Measurements from ENCODE around the gene RILPL1. TPM values are rescaled to one million over a fixed set of nuclear protein-coding genes. Genes with fewer than 3 reads are reported as not detected.

The RILPL1 gene
- polyA plus RNA-seq, 1 experiment = 22.3 TPM

GRCh38 chr12:123491056-123491455, 42.5 kb downstream of the RILPL1 start:
- ChIA-PET CTCF (no interaction called here), POLR2A (no interaction called here)
- TF ChIP-seq CTCF (IDR thresholded peaks at IDR 0.05; ENCODE audit: insufficient read depth, low read depth, low read length) = no peak
- H3K4me3 ChIP-seq (ENCODE audit: low read depth, low read length) = no peak overlapping the region
- no peaks in the 10 kb centered on the region for H3K27me3 ChIP-seq (ENCODE audit: control insufficient read depth, insufficient read depth, low read length)
- 0 out of 2 replicates have a peak, but pooled peaks cover 2% of the 10 kb centered on the region for H3K36me3 ChIP-seq (ENCODE audit: control insufficient read depth, insufficient read depth, low read length)
- no peak for DNase-seq (ENCODE audit: low read depth)

GRCh38 chr12:123490089-123490488, 43.4 kb downstream of the RILPL1 start:
- Histone ChIP-seq H3K36me3 (ENCODE audit: control insufficient read depth, insufficient read depth, low read length) (0 out of 2 replicates have a peak, but pooled peaks cover 2% of the 10 kb centered on the region), H3K27me3 (ENCODE audit: control insufficient read depth, insufficient read depth, low read length) (no peaks in the 10 kb centered on the region), H3K4me3 (ENCODE audit: low read depth, low read length) (no peak overlapping the region)
- ChIA-PET CTCF (interaction anchor here (1.2 kb wide), 1 partner anchor 17 kb away, joined by 3 read pairs; no protein-coding TSS in a partner anchor), POLR2A (no interaction called here)
- no peak for TF ChIP-seq CTCF (IDR thresholded peaks at IDR 0.05; ENCODE audit: insufficient read depth, low read depth, low read length)
- no peak for DNase-seq (ENCODE audit: low read depth)

- no peak overlapping the region for H3K4me3 ChIP-seq (ENCODE audit: low read depth, low read length)
- no peak for DNase-seq (ENCODE audit: low read depth)
- ChIA-PET POLR2A (no interaction called here), CTCF (interaction anchor here (1.2 kb wide), 1 partner anchor 17 kb away, joined by 3 read pairs; no protein-coding TSS in a partner anchor)
- TF ChIP-seq CTCF (IDR thresholded peaks at IDR 0.05; ENCODE audit: insufficient read depth, low read depth, low read length) = no peak
- no peaks in the 10 kb centered on the region for H3K27me3 ChIP-seq (ENCODE audit: control insufficient read depth, insufficient read depth, low read length)
- H3K36me3 ChIP-seq (ENCODE audit: control insufficient read depth, insufficient read depth, low read length) = 0 out of 2 replicates have a peak, but pooled peaks cover 2% of the 10 kb centered on the region
These were observed 43.9 kb downstream of the RILPL1 start for GRCh38 chr12:123489580-123489979.

DNA sequence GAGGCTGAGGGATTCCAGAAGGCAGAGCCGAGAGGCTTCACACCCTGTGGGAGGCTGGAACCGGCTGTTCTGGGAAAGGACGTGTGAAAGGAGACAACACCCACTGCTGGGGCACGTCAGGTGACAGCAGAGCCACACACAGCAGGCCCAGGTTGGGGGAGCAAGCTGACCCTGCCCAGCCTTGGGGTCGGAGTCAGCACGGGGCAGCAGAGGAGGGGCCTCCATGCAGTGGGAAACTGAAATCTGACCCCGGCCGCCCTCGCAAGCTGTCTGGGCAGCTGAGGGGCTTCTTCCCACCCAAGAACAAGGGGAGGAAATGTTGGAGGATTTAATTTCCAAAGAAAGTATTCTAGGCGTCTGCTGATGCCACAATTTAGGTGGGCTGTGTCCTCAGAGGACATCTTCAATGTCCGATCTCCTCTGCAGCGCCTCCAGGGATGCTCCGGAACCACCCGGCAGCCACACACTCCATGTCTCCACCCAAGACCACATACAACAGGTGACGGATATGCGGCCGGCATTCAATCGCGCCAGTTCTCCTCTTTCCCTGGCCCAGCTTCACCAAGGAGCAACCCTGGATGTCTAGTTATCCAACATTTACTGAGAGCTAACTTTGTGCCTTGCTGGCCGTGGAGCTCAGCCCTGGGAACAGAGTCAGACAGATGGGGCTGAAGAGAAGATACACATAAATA, 44.8 kb downstream of the RILPL1 start:
- CTCF ChIA-PET = interaction anchor here (1.2 kb wide), 1 partner anchor 18 kb away, joined by 3 read pairs; no protein-coding TSS in a partner anchor

DNA sequence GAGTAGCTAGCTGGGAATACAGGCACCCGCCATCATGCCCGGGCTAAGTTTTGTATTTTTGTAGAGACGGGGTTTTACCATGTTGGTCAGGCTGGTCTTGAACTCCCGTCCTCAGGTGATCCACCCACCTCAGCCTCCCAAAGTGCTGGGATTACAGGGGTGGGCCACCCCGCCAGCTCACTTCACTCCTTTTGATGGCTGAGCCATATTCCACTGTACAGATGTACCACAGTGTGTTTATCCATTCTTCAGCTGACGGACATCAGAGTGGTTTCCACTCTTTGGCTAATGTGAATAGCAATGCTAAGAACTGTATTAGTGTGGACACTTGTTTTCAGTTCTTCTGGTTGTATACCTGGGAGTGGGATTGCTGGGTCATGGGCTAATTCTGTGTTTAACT, 46.1 kb downstream of the RILPL1 start:
- Histone ChIP-seq H3K27me3 (ENCODE audit: control insufficient read depth, insufficient read depth, low read length) (no peaks in the 10 kb centered on the region), H3K36me3 (ENCODE audit: control insufficient read depth, insufficient read depth, low read length) (0 out of 2 replicates have a peak, but pooled peaks cover 3% of the 10 kb centered on the region), H3K4me3 (ENCODE audit: low read depth, low read length) (no peak overlapping the region)
- ChIA-PET POLR2A (no interaction called here), CTCF (no interaction called here)
- TF ChIP-seq CTCF (IDR thresholded peaks at IDR 0.05; ENCODE audit: insufficient read depth, low read depth, low read length) = no peak
- DNase-seq (ENCODE audit: low read depth) = no peak

More for the DNA sequence above, 44.8 kb downstream of the RILPL1 start:
- no peaks in the 10 kb centered on the region for H3K27me3 ChIP-seq (ENCODE audit: control insufficient read depth, insufficient read depth, low read length)
- H3K4me3 ChIP-seq (ENCODE audit: low read depth, low read length) = no peak overlapping the region
- TF ChIP-seq CTCF (IDR thresholded peaks at IDR 0.05; ENCODE audit: insufficient read depth, low read depth, low read length) = no peak
- DNase-seq (ENCODE audit: low read depth) = no peak
- POLR2A ChIA-PET = no interaction called here
- no peaks in the 10 kb centered on the region for H3K36me3 ChIP-seq (ENCODE audit: control insufficient read depth, insufficient read depth, low read length)

Measured in BJ (cell line).